HUES64 (cell line): ENCODE results near the gene COBL.

ENCODE experiments used
- H3K27ac ChIP-seq: 2 replicates; pipeline ENCODE4 v1.7.0; 2013; ENCODE audit warnings: low read depth, low read length, inconsistent platforms
- H3K27me3 ChIP-seq: 2 replicates; pipeline ENCODE4 v1.6.1; 2013; ENCODE audit warnings: mild to moderate bottlenecking, low read length; ENCODE audit not compliant: insufficient read depth
- H3K36me3 ChIP-seq: 2 replicates; pipeline ENCODE4 v1.6.1; 2013; ENCODE audit warnings: mild to moderate bottlenecking, low read length; ENCODE audit not compliant: insufficient read depth
- H3K4me1 ChIP-seq: 2 replicates; pipeline ENCODE4 v1.6.1; 2013; ENCODE audit warnings: mild to moderate bottlenecking, low read length, moderate library complexity; ENCODE audit not compliant: insufficient read depth
- H3K4me3 ChIP-seq: 2 replicates; pipeline ENCODE4 v1.5.1; 2013; ENCODE audit warnings: mild to moderate bottlenecking, low read length, moderate library complexity
- H3K9ac ChIP-seq: 2 replicates; pipeline ENCODE4 v1.6.1; 2013; ENCODE audit warnings: mild to moderate bottlenecking, low read depth, low read length
- H3K9me3 ChIP-seq: 2 replicates; pipeline ENCODE4 v1.6.1; 2013; ENCODE audit warnings: low read depth, low read length; ENCODE audit not compliant: insufficient read depth
- WGBS: fragments of 150-250, 120-280 bp; methylation state at CpG from one replicate; pipeline ENCODE4 v1.1.7; 2013; ENCODE audit warnings: missing lambda C conversion rate; 5-methylcytosine and 5-hydroxymethylcytosine counted together

The COBL gene

DNA sequence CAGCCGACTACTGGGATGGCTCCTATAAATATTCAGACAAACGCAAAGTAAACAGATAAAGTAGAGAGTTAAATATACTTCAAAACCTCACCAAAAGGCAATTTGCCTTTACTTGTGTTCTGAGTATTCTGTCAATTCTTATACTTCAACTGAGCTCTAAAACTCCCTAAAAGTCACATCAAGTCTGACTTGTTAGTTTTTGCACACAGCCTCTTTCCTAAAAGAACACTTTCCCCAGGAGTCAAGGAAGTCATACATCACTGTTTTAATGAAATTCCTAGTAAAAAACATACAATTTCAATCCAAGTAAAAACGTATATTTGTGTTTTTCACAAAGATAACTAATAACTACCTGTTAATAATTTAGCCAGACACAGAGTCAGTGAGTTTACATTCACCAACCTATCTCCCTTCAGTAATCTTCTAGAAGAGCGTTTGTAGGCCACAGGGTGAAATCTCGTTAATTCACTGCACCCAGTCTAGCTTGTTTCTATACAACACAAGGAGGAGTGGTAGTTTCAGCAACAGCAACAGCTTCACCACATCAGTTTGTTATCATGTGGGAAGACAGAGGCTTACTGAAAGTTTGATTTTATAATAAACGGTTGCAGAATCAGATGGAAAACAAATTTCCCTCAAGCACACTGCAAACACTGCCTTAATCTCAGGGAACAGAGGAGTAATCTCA is 2.7 kb downstream of the COBL start:
- Histone ChIP-seq H3K4me3 (0 out of 2 replicates have a peak overlapping the region, but pooled peaks have one; percentile 73), H3K27me3 (peaks cover 42% of the 10 kb centered on the region), H3K9ac (no peak overlapping the region), H3K4me1 (peaks cover 54% of the 10 kb centered on the region), H3K9me3 (no peaks in the 10 kb centered on the region), H3K27ac (no peak overlapping the region), H3K36me3 (no peaks in the 10 kb centered on the region)
- 79% methylated on average over 5 of the region's 6 CpGs for WGBS

DNA sequence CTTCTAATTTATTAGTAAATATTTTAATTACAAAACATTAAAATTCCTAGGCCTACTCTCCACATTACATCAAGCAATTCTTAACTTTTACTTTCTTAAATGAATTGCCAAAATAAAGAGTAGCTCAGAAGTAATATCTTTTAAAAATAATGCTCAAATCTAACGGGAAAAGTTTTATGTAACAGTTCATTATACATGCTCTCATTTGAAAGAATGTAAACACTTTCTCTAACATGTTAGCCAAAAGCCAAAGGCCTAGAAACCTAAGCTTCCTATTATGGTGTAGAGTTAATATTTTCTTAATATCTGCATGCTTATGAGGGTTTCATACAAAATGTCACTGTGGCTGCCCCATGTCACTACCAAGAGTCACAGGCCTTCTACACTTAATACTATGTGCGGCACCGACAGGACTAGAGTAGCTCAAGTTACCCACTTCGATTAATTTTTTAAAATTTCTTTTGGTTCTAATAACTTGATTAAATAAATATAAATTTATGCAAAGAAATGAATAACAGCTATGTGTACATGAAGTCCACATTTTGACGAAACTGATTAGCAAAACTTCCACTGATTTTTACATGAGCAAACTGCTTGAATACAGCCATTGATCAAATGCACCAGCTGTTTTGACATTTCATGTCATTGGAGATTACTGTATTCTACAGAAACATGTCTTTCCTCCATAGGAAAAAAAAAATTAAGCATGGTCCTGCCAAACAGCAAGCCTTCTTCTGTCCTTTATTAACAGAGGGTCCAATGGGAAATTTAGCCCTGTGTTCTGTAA is 3.5 kb downstream of the COBL start:
- Histone ChIP-seq H3K27me3 (peaks cover 35% of the 10 kb centered on the region), H3K36me3 (no peaks in the 10 kb centered on the region), H3K9ac (no peak overlapping the region), H3K9me3 (no peaks in the 10 kb centered on the region), H3K4me1 (peaks cover 59% of the 10 kb centered on the region), H3K27ac (no peak overlapping the region), H3K4me3 (no peak overlapping the region)
- 97% methylated on average over 3 of the region's 5 CpGs for whole genome bisulfite sequencing

DNA sequence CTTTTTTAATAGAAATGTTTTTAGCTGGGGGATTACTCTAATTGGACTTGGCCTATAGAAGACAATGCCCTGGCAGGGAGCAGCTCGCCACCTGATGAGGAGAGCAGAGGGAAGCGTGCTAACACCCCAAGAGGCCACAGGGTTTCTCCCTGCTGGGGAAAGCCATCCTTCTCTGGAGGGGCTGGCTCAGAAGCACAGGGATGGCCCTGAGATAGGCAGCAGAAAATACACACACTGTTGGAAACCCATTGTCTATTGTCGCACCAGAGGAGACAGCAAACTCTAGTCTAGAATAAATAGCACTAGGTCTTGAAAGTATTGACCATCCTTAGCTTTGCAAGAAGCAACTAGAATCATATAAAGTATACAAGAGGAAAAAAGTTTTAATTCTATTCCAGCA is 5.4 kb downstream of the COBL start:
- Histone ChIP-seq H3K9ac (no peak overlapping the region), H3K27me3 (peaks cover 22% of the 10 kb centered on the region), H3K27ac (no peak overlapping the region), H3K4me1 (peaks cover 56% of the 10 kb centered on the region), H3K36me3 (no peaks in the 10 kb centered on the region), H3K4me3 (no peak overlapping the region), H3K9me3 (no peaks in the 10 kb centered on the region)
- 46% methylated on average over 3 of the region's 3 CpGs for WGBS

DNA sequence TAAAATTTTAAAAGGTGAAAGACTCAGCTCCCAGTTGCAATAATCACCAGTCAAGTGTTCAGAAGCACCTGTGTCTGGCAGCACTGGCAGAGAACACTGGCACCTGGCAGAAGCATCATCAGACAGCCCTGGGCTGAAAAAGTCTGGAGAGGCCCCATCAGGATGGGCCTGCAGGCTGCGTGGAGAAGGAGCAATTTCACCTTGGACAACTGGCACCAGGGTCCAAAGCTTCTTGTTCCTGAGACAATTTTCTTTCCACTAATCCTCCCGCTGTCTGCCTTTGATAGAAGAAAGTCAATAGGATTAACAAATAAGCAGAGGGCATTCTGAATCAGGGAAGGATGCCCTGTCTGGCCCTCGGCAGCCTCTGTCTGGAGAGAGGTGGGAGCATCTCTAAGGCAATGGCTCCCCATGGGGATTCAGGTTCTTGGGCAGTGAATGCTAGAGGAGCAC is 6.5 kb downstream of the COBL start:
- Histone ChIP-seq H3K4me1 (peaks cover 58% of the 10 kb centered on the region), H3K27me3 (peaks cover 12% of the 10 kb centered on the region), H3K9ac (no peak overlapping the region), H3K9me3 (no peaks in the 10 kb centered on the region), H3K4me3 (no peak overlapping the region), H3K27ac (no peak overlapping the region), H3K36me3 (no peaks in the 10 kb centered on the region)
- WGBS, result 84% methylated on average over 3 of the region's 3 CpGs

DNA sequence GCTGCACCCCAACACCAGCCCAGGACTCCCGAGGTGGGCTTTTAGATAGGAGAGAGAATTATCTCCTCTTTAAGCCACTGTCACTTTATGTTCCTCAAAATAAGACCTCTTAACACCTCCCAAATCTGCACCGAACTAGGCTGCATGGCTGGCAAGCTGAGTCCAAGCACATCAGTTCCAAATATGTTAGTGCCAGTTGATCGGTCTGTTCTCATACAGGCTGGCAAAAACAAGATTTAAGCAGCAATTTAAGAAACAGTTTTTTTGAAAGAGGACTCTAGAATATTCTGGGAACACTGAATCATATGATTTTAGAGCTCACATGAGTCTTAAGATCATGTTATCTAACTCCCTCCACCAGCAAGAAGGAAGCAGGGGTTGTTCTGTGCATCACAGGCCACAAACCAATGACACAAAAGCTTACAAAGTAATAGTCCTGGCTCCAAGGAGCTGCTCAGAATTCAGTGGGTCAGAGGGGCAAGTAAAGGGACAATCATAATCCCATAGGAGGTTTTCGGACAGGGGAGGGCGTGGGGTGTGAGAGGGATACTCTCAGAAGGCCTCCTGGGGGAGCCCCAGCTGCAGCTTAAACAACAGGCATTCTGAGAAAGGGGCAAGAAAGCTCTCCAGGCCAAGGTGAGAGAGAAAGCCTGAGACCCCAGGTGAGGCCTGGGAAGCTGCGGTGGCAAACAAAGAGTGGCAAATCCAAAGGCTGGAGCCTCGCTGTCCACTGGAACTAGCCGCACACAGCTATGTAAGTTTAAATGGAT is 7.1 kb downstream of the COBL start:
- Histone ChIP-seq H3K4me3 (no peak overlapping the region), H3K36me3 (no peaks in the 10 kb centered on the region), H3K4me1 (peaks cover 54% of the 10 kb centered on the region), H3K9ac (no peak overlapping the region), H3K27me3 (peaks cover 6% of the 10 kb centered on the region; the same call in 1 of the 2 replicates), H3K27ac (no peak overlapping the region), H3K9me3 (no peaks in the 10 kb centered on the region)
- WGBS, result 82% methylated on average over 8 of the region's 8 CpGs

DNA sequence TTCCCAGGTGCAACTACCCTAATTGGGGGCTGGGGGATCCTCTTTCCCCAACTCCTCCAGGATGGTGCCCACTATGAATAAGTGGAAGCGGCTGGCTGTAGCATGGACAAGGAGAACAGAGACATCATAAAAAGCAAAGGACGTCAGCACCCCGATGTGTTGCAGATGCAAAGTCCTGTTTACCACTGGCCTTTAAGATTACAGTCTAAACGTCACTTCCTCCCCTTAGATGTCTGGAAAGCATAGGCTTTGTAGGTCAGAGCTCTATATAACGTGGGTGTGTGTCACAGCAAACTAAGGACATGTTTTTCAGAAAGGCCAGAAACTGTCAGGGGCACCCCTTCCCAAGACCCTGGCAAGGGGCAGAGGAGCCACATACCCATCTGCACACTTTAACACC is 7.9 kb downstream of the COBL start:
- no peaks in the 10 kb centered on the region for H3K36me3 ChIP-seq
- H3K27me3 ChIP-seq, result no peaks in the 10 kb centered on the region
- no peaks in the 10 kb centered on the region for H3K9me3 ChIP-seq
- no peak overlapping the region; the same call in 1 of the 2 replicates for H3K27ac ChIP-seq
- no peak overlapping the region for H3K9ac ChIP-seq
- 86% methylated on average over 5 of the region's 5 CpGs for WGBS
- no peak overlapping the region for H3K4me3 ChIP-seq
- peaks cover 46% of the 10 kb centered on the region for H3K4me1 ChIP-seq

DNA sequence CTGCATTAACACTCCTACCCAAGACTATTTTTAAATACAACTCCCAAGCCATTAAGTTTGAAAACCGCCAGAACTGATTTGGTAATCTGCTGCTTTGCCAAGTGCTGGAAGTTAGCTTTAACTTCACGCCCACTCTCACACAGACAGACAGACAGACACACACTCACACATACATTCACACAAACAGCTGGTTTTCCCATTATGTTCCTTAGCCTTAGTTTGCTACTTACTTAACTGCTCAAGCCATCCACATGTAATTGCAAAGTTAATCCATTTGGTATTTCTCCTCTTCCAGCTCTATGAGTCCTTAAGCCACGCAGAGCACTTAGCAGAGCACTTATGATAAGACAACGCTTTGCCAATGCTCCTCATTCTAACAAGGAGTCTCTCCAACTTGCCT is 8.3 kb downstream of the COBL start:
- WGBS, result 81% methylated on average over 4 of the region's 4 CpGs
- Histone ChIP-seq H3K9ac (no peak overlapping the region), H3K27me3 (no peaks in the 10 kb centered on the region), H3K27ac (no peak overlapping the region), H3K4me3 (no peak overlapping the region), H3K36me3 (no peaks in the 10 kb centered on the region), H3K9me3 (no peaks in the 10 kb centered on the region), H3K4me1 (peaks cover 42% of the 10 kb centered on the region)

DNA sequence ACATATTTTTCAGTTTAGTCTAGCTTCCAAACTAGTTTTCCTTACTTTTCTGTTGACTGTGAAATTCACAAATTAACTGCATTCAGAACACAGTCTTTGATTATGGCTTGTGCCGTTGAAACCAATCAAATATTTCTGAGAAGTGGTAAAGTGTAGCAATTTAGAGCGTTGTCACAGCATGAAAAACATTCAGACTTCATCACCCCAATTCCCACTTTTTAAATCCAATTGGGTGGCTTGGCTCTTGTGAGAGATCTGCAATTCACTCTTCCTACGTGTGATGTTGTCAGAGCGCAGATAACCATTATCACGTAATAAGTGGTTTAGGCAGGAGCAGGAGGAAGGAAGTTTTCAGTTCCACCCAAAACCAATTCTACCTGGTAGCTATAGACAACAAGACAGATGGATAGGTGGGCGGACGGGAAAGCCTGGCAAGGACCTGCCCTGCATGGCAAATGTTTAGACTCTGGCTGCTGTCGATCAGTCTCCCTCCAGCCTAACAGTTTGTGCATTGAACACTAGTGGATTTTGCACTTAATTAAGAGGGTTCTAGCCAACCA is 8.9 kb downstream of the COBL start:
- Histone ChIP-seq H3K36me3 (no peaks in the 10 kb centered on the region), H3K27ac (no peak overlapping the region), H3K4me3 (no peak overlapping the region), H3K9me3 (no peaks in the 10 kb centered on the region), H3K4me1 (peaks cover 45% of the 10 kb centered on the region), H3K9ac (no peak overlapping the region), H3K27me3 (no peaks in the 10 kb centered on the region)
- 65% methylated on average over 7 of the region's 8 CpGs for WGBS

DNA sequence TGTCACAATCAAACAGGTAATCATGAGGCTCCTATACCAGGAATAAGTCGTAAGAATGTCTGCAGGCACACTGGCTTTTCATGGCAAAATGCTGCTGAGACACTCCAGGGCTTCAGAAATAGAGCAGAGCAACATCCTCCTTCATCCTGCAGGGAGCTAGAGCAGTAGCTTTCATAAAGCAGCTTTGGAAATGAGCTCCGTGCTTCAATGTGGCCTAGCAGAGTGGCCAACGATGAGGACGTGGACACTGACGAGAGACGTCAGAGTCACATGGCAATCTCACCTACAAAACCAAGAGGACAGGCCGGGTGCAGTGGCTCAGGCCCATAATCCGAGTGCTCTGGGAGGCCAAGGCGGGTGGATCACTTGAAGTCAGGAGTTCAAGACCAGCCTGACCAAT is 9.8 kb downstream of the COBL start:
- no peaks in the 10 kb centered on the region for H3K36me3 ChIP-seq
- H3K4me1 ChIP-seq, result peaks cover 47% of the 10 kb centered on the region
- no peak overlapping the region for H3K4me3 ChIP-seq
- H3K27me3 ChIP-seq, result no peaks in the 10 kb centered on the region
- H3K9ac ChIP-seq, result no peak overlapping the region
- H3K9me3 ChIP-seq, result no peaks in the 10 kb centered on the region
- 94% methylated on average over 9 of the region's 9 CpGs for WGBS
- H3K27ac ChIP-seq, result no peak overlapping the region

DNA sequence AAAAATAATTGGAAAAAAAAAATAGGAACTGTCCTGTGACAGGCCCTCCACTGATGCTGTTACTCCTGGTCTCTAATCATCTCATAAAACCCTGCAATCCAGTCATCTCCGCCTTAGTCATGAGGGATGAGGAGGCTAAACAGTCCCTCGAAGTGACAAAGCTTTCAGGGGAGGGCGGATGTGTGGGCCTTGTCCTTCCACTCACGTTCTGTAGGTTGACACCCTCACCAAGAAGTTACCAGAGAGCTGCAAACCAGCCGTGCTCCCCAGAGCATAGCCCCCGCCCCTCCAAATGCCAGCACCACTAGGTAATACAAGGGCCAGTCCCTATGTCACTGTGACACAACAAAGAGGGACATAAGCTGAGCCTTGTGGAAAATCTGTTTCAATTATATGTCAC is 11.9 kb downstream of the COBL start:
- H3K4me1 ChIP-seq, result peaks cover 33% of the 10 kb centered on the region
- 85% methylated on average over 6 of the region's 6 CpGs for WGBS
- no peak overlapping the region for H3K4me3 ChIP-seq
- H3K36me3 ChIP-seq, result no peaks in the 10 kb centered on the region
- H3K27ac ChIP-seq, result no peak overlapping the region
- H3K9me3 ChIP-seq, result no peaks in the 10 kb centered on the region
- no peaks in the 10 kb centered on the region for H3K27me3 ChIP-seq
- no peak overlapping the region for H3K9ac ChIP-seq

DNA sequence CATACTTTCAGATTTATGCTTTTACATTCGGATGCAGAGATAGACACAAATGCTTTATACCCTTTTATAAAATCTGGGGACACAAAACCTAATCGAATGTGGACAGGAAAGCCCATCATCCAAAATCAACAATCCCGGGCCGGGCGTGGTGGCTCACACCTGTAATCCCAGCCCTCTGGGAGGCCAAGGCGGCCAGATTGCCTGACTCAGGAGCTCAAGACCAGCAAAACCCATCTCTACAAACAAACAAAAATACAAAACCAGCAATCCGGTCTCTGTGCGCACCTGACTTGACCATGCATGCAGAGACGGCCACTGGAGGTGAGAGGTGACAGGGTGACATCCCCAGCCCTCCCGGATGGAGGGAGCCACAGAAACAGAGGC is 13.5 kb downstream of the COBL start:
- Histone ChIP-seq H3K36me3 (no peaks in the 10 kb centered on the region), H3K9me3 (no peaks in the 10 kb centered on the region), H3K9ac (no peak overlapping the region), H3K27ac (no peak overlapping the region), H3K4me1 (peaks cover 17% of the 10 kb centered on the region), H3K4me3 (no peak overlapping the region), H3K27me3 (no peaks in the 10 kb centered on the region)
- 87% methylated on average over 10 of the region's 10 CpGs for WGBS
